Kidney epithelial cell (primary cell): ENCODE data around the gene ARL5B. TPM values are rescaled to one million over a fixed set of nuclear protein-coding genes. Genes with fewer than 3 reads are reported as not detected.

Experiments used
- DNase-seq: peaks from one replicate; pipeline ENCODE4 v3.0.0-alpha.2; 2010; ENCODE audit warnings: low read depth
- H3K27me3 ChIP-seq: 2 replicates; pipeline ENCODE4 v1.6.0; 2011; ENCODE audit warnings: low read length; ENCODE audit not compliant: control insufficient read depth, insufficient read depth
- H3K36me3 ChIP-seq: 2 replicates; pipeline ENCODE4 v1.5.1; 2011; ENCODE audit warnings: low read length; ENCODE audit not compliant: control insufficient read depth, insufficient read depth
- H3K4me3 ChIP-seq: 2 replicates; pipeline ENCODE4 v1.5.1; 2011; ENCODE audit warnings: low read depth, mild to moderate bottlenecking, control low read depth, low read length
- CTCF ChIP-seq: IDR thresholded peaks from 2 replicates; pipeline ENCODE4 v1.5.1; 2011; ENCODE audit warnings: mild to moderate bottlenecking, moderate library complexity, low read length, control low read depth, inconsistent platforms; ENCODE audit not compliant: insufficient read depth, poor library complexity, severe bottlenecking
- total RNA-seq: library from RNA; depleted of rRNA; stranded (reverse); fragments of >200 nt; gene quantifications from 2 replicates; pipeline ENCODE4 v1.2.3, GENCODE V29; 2015

ARL5B gene
- total RNA-seq, 1 donor from 2014 or later: 30.3 TPM

- no peak for TF ChIP-seq CTCF
- DNase-seq: no peak
- H3K27me3 ChIP-seq: no peaks in the 10 kb centered on the region
- H3K4me3 ChIP-seq: no peak overlapping the region
- no peaks in the 10 kb centered on the region for H3K36me3 ChIP-seq
These were observed 12.1 kb upstream of the ARL5B start for GRCh38 chr10:18647151-18647550.

GRCh38 chr10:18647945-18648344 is 11.3 kb upstream of the ARL5B start:
- Histone ChIP-seq H3K36me3 (no peaks in the 10 kb centered on the region), H3K27me3 (no peaks in the 10 kb centered on the region), H3K4me3 (no peak overlapping the region)
- DNase-seq: no peak
- TF ChIP-seq CTCF: no peak

GRCh38 chr10:18649364-18649959 is 9.8 kb upstream of the ARL5B start:
- TF ChIP-seq CTCF: no peak
- H3K4me3 ChIP-seq: no peak overlapping the region
- H3K27me3 ChIP-seq: no peaks in the 10 kb centered on the region
- no peak for DNase-seq
- H3K36me3 ChIP-seq: no peaks in the 10 kb centered on the region

- no peak for DNase-seq
- Histone ChIP-seq H3K4me3 (peak overlapping the region; percentile 93), H3K27me3 (no peaks in the 10 kb centered on the region), H3K36me3 (no peaks in the 10 kb centered on the region)
- TF ChIP-seq CTCF: no peak
These were observed 8.7 kb upstream of the ARL5B start for GRCh38 chr10:18650404-18650997.

GRCh38 chr10:18651324-18652007 is 7.8 kb upstream of the ARL5B start, which contains the start of gene NSUN6:
Gene NSUN6 (minus strand): TSS chr10:18651587. CDS start chr10:18651203, 384 bp downstream.
- H3K4me3 ChIP-seq: peak within 1 kb of the TSS; percentile 93
- no peaks in the 10 kb centered on the region for H3K27me3 ChIP-seq
- no peaks in the 10 kb centered on the region for H3K36me3 ChIP-seq
- DNase-seq: peak; percentile 53
- no peak for TF ChIP-seq CTCF
